BJ (cell line): ENCODE measurements around the gene GRAMD4. TPM values are rescaled to one million over a fixed set of nuclear protein-coding genes. Genes with fewer than 3 reads are reported as not detected.

ENCODE experiments used
- CTCF ChIA-PET: fragments of 350-600 bp; formaldehyde crosslinking; extraction: SDS; loops from one replicate; lab custom pipeline; 2021; ENCODE audit warnings: antibody characterized with exemption, inconsistent platforms; lab: Yijun Ruan, JAX
- POLR2A ChIA-PET: fragments of 300-600 bp; sonication (Branson Sonifier 250); formaldehyde crosslinking; extraction: SDS; loops from one replicate; lab custom pipeline; 2021; ENCODE audit warnings: antibody characterized with exemption; lab: Charles Lee
- DNase-seq: peaks from one replicate; pipeline ENCODE4 v3.0.0-alpha.2; 2011; ENCODE audit warnings: low read depth
- H3K27me3 ChIP-seq: 2 replicates; pipeline ENCODE4 v1.6.0; 2011; ENCODE audit warnings: low read length; ENCODE audit not compliant: control insufficient read depth, insufficient read depth
- H3K36me3 ChIP-seq: 2 replicates; pipeline ENCODE4 v1.5.1; 2011; ENCODE audit warnings: low read length; ENCODE audit not compliant: control insufficient read depth, insufficient read depth
- H3K4me3 ChIP-seq: 2 replicates; pipeline ENCODE4 v1.5.1; 2011; ENCODE audit warnings: low read depth, mild to moderate bottlenecking, control low read depth, low read length
- CTCF ChIP-seq: IDR thresholded peaks from 2 replicates; pipeline ENCODE4 v1.5.1; 2011; ENCODE audit warnings: low read depth, mild to moderate bottlenecking, control low read depth, inconsistent platforms, low read length, moderate library complexity; ENCODE audit not compliant: insufficient read depth
- polyA plus RNA-seq: library from polyadenylated mRNA; depleted of rRNA; stranded (reverse); fragments of >200 nt; gene quantifications from 2 replicates; pipeline ENCODE4 v1.2.3, GENCODE V29; 2011

GRAMD4 gene
- polyA plus RNA-seq, 1 experiment, result 10.3 TPM

- no peak for DNase-seq
- no peak for TF ChIP-seq CTCF
- Histone ChIP-seq H3K4me3 (no peak overlapping the region), H3K36me3 (no peaks in the 10 kb centered on the region), H3K27me3 (no peaks in the 10 kb centered on the region)
- POLR2A ChIA-PET, result no interaction called here
- CTCF ChIA-PET, result interaction anchor here (0.6 kb wide), 1 partner anchor 9 kb away, joined by 3 read pairs; no protein-coding TSS in a partner anchor
These were observed 7.0 kb downstream of the GRAMD4 start for GRCh38 chr22:46626911-46627805.

GRCh38 chr22:46627806-46628482 lies 7.8 kb downstream of the GRAMD4 start:
- TF ChIP-seq CTCF, result no peak
- no peak for DNase-seq
- ChIA-PET CTCF (no interaction called here), POLR2A (no interaction called here)
- Histone ChIP-seq H3K36me3 (no peaks in the 10 kb centered on the region), H3K4me3 (no peak overlapping the region), H3K27me3 (no peaks in the 10 kb centered on the region)

GRCh38 chr22:46628756-46629155 lies 8.6 kb downstream of the GRAMD4 start:
- CTCF ChIA-PET, result no interaction called here
- Histone ChIP-seq H3K4me3 (no peak overlapping the region), H3K27me3 (no peaks in the 10 kb centered on the region), H3K36me3 (no peaks in the 10 kb centered on the region)
- POLR2A ChIA-PET, result no interaction called here
- DNase-seq, result no peak
- TF ChIP-seq CTCF, result no peak

GRCh38 chr22:46629291-46629690 lies 9.1 kb downstream of the GRAMD4 start:
- TF ChIP-seq CTCF, result no peak
- Histone ChIP-seq H3K27me3 (no peaks in the 10 kb centered on the region), H3K36me3 (no peaks in the 10 kb centered on the region), H3K4me3 (no peak overlapping the region)
- no peak for DNase-seq
- ChIA-PET CTCF (interaction anchor here (0.6 kb wide), 1 partner anchor 10 kb away, joined by 3 read pairs; no protein-coding TSS in a partner anchor), POLR2A (no interaction called here)

- DNase-seq, result no peak
- POLR2A ChIA-PET, result no interaction called here
- no peak for TF ChIP-seq CTCF
- H3K36me3 ChIP-seq, result no peaks in the 10 kb centered on the region
- CTCF ChIA-PET, result interaction anchor here (1.0 kb wide), 1 partner anchor 67 kb away, joined by 4 read pairs; no protein-coding TSS in a partner anchor
- H3K4me3 ChIP-seq, result no peak overlapping the region
- H3K27me3 ChIP-seq, result no peaks in the 10 kb centered on the region
These were observed 10.9 kb downstream of the GRAMD4 start for GRCh38 chr22:46631113-46631512.
